Measurements from ENCODE around the gene ARL4D. TPM values are rescaled to one million over a fixed set of nuclear protein-coding genes. Genes with fewer than 3 reads are reported as not detected.

Gene ARL4D
- total and polyA plus RNA-seq, 2 of the 4 experiments (the other 2 are of a cell fraction) = 12.5 to 30.7 TPM

DNA sequence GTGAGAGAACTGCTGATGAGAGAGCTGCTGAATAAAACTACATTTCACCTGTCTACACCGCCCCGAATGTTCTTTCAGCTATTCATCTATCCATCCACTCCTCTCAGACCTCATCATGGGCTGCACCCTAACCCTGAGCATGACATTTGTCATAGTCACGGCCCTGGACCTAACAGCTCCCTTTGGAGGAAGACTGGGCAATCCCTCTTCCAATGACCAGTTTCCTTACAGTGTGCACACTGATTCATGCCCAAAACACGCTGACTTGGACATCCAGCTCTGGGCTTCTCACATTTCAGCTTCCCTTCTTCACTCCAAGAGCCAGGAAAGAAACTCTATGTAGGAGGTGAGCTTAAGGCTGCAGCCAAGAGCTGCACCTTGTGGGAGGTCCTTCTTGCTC is 41.8 kb upstream of the ARL4D start:
- in situ Hi-C loops (cut with MboI; ENCODE audit: low sequenced_read_pairs) (loop anchor here (25.0 kb wide), 1 partner anchor 370 kb away; the partner anchor contains the start of genes PTGES3L, RPL27 and RUNDC1), dilution Hi-C loops (cut with HindIII; ENCODE audit: low sequenced_read_pairs, unreplicated experiment) (no loop called here), intact Hi-C loops (cut with micrococcal nuclease) (no loop called here)
- Histone ChIP-seq H3K9ac (ENCODE audit: low read depth, low read length) (no peak overlapping the region), H2BK15ac (ENCODE audit: low read depth, low read length) (no peak overlapping the region), H3K56ac (ENCODE audit: extremely low read depth, insufficient read depth, low read length) (no peak overlapping the region), H4K5ac (ENCODE audit: low read depth, low read length) (no peak overlapping the region), H3K4ac (ENCODE audit: low read depth, low read length) (no peak overlapping the region), H3K9me3 (ENCODE audit: control insufficient read depth, insufficient read depth, low read length) (no peaks in the 10 kb centered on the region), H3K27me3 (ENCODE audit: control insufficient read depth, insufficient read depth, low read length) (no peaks in the 10 kb centered on the region), H3K36me3 (ENCODE audit: control insufficient read depth, insufficient read depth, low read length) (no peaks in the 10 kb centered on the region), H3K18ac (ENCODE audit: low read depth, low read length) (no peak overlapping the region), H2BK120ac (ENCODE audit: low read depth, low read length) (peak overlapping the region; percentile 23; the same call in 1 of the 2 replicates), H2BK5ac (ENCODE audit: low read depth, low read length, poor library complexity, severe bottlenecking) (peak overlapping the region; percentile 14), H2BK20ac (ENCODE audit: low read depth, low read length) (0 out of 2 replicates have a peak overlapping the region, but pooled peaks have one; percentile 21), H2AFZ (replicated peaks; ENCODE audit: low read length, poor library complexity) (peak overlapping the region; percentile 45), H3K79me1 (ENCODE audit: low read depth in 1 of 2, low read length in 2 of 2) (peaks cover 0 to 17% of the 10 kb centered on the region in 2 experiments; a peak in 2 of 4 replicates), H2AK5ac (ENCODE audit: low read depth, low read length) (peak overlapping the region; percentile 54; the same call in 1 of the 2 replicates), H3K9me1 (ENCODE audit: insufficient read depth, low read length) (peaks cover 7% of the 10 kb centered on the region), H4K20me1 (ENCODE audit: insufficient read depth, low read length) (peaks cover 5% of the 10 kb centered on the region; the same call in 1 of the 2 replicates), H3K27ac (ENCODE audit: insufficient read depth, low read length) (0 out of 2 replicates have a peak overlapping the region, but pooled peaks have one; percentile 5), H3K4me1 (ENCODE audit: control insufficient read depth, insufficient read depth, low read length) (peaks cover 11% of the 10 kb centered on the region), H2AK9ac (replicated peaks; ENCODE audit: low read depth, low read length, poor library complexity) (no peak overlapping the region), H4K8ac (ENCODE audit: low read depth in 2 of 2, low read length in 2 of 2) (no peak overlapping the region), H3K23ac (ENCODE audit: low read depth, low read length) (no peak overlapping the region), H4K91ac (ENCODE audit: insufficient read depth, low read depth, low read length) (no peak overlapping the region), H3K4me3 (ENCODE audit: insufficient read depth, low read depth, low read length) (no peak overlapping the region), H3K4me2 (ENCODE audit: low read depth, low read length) (peak overlapping the region; percentile 52), H3K14ac (replicated peaks; ENCODE audit: low read depth, low read length) (no peak overlapping the region)
- ATAC-seq (ENCODE audit: low read depth) = peak; percentile 6
- BruUV-seq (replicated peaks) = no TSS peak
- WGBS, 2 experiments (ENCODE audit: extremely low coverage in 2 of 2, insufficient read length in 1 of 2) = 20% methylated on average over 1 of the region's 4 CpGs; no CpG with 5 or more reads in 1 of the 2 experiments
- ChIA-PET CTCF (interaction anchor here (1.5 kb wide), 1 partner anchor 18 kb away, joined by 4 read pairs; no protein-coding TSS in a partner anchor), POLR2A (ENCODE audit: unreplicated experiment) (interaction anchor here (1.5 to 1.6 kb wide), 2 partner anchors 10 to 41 kb away, joined by 6 to 22 read pairs; no protein-coding TSS in a partner anchor)
- DNase-seq = peak; percentile 96
- no peak for TF ChIP-seq RAD21 (IDR thresholded peaks at IDR 0.05; ENCODE audit: low read length)
- no peak for TF ChIP-seq CTCF (conservative IDR thresholded peaks at IDR 0.05; ENCODE audit: low read depth, low read length)
- peak; percentile 21; the same call in 1 of the 2 replicates for TF ChIP-seq MAFK (IDR thresholded peaks at IDR 0.05; ENCODE audit: low read depth, low read length)
- TF ChIP-seq MXI1 (IDR thresholded peaks at IDR 0.05; ENCODE audit: borderline replicate concordance, low read depth, low read length) = no peak
- no peak for TF ChIP-seq SMC3 (IDR thresholded peaks at IDR 0.05; ENCODE audit: low read depth, low read length)
- no peak for TF ChIP-seq BHLHE40 (IDR thresholded peaks at IDR 0.05; ENCODE audit: low read depth, low read length)
- TF ChIP-seq CHD1 (IDR thresholded peaks at IDR 0.05; ENCODE audit: low read depth, low read length) = no peak
- TF ChIP-seq MAZ (IDR thresholded peaks at IDR 0.05; ENCODE audit: borderline replicate concordance, low read depth, low read length) = peak; percentile 18; the same call in 1 of the 2 replicates
- TF ChIP-seq NFE2L2 (IDR thresholded peaks at IDR 0.05; ENCODE audit: low read depth, low read length) = no peak
- TF ChIP-seq RCOR1 (IDR thresholded peaks at IDR 0.05; ENCODE audit: insufficient replicate concordance, low read length) = peak; percentile 43
- peak; percentile 24; the same call in 1 of the 2 replicates for TF ChIP-seq CEBPB (IDR thresholded peaks at IDR 0.05; ENCODE audit: low read depth, low read length)
- TF ChIP-seq, protein P1, sequence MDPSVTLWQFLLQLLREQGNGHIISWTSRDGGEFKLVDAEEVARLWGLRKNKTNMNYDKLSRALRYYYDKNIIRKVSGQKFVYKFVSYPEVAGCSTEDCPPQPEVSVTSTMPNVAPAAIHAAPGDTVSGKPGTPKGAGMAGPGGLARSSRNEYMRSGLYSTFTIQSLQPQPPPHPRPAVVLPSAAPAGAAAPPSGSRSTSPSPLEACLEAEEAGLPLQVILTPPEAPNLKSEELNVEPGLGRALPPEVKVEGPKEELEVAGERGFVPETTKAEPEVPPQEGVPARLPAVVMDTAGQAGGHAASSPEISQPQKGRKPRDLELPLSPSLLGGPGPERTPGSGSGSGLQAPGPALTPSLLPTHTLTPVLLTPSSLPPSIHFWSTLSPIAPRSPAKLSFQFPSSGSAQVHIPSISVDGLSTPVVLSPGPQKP (IDR thresholded peaks at IDR 0.05; ENCODE audit: borderline replicate concordance, low read depth, low read length) = no peak
- no peak for TF ChIP-seq RFX5 (IDR thresholded peaks at IDR 0.05; ENCODE audit: low read depth, low read length)
- TF ChIP-seq POLR2A (IDR thresholded peaks at IDR 0.05; ENCODE audit: low read depth, low read length) = no peak
- TF ChIP-seq, protein P2, sequence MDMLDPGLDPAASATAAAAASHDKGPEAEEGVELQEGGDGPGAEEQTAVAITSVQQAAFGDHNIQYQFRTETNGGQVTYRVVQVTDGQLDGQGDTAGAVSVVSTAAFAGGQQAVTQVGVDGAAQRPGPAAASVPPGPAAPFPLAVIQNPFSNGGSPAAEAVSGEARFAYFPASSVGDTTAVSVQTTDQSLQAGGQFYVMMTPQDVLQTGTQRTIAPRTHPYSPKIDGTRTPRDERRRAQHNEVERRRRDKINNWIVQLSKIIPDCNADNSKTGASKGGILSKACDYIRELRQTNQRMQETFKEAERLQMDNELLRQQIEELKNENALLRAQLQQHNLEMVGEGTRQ (IDR thresholded peaks at IDR 0.05; ENCODE audit: low read depth, low read length) = no peak
